Measurements from ENCODE around the gene KDM2B. TPM values are rescaled to one million over a fixed set of nuclear protein-coding genes. Genes with fewer than 3 reads are reported as not detected.

KDM2B gene
- total and polyA plus RNA-seq, 2 donors (not counting 1 experiment from before 2014, with no cell fraction given), result 108 to 126 TPM

GRCh38 chr12:121626087-121626852 lies 45.4 kb upstream of the KDM2B start, which contains the start of gene ORAI1:
ORAI1 (plus strand) TSS chr12:121626530.
- Mint-ChIP-seq H3K27ac (peak within 1 kb of the TSS; percentile 96), H3K9me3 (ENCODE audit: insufficient read depth) (no peaks in the 10 kb centered on the region), H3K4me3 (peak within 1 kb of the TSS; percentile 96), H3K4me1 (peaks cover 48% of the 10 kb centered on the region), H3K27me3 (no peaks in the 10 kb centered on the region)
- Histone ChIP-seq H3K4me3 (ENCODE audit: control extremely low read depth in 1 of 5, extremely low read depth in 1 of 5, insufficient read depth in 1 of 5, low read depth in 2 of 5, low read length in 4 of 5) (peak within 1 kb of the TSS; percentile 61 to 93 (median 82)), H3K27ac (ENCODE audit: low read length in 2 of 2) (peak within 1 kb of the TSS; percentile 87 to 91), H3K9me3 (ENCODE audit: control extremely low read depth in 1 of 3, control insufficient read depth in 2 of 3, insufficient read depth in 1 of 3, low read length in 2 of 3) (no peaks in the 10 kb centered on the region), H3K9ac (ENCODE audit: low read length) (peak within 1 kb of the TSS; percentile 80), H3K4me1 (ENCODE audit: control insufficient read depth in 2 of 2, insufficient read depth in 2 of 2, low read length in 2 of 2) (peaks cover 40 to 50% of the 10 kb centered on the region in 2 donors), H3K79me2 (ENCODE audit: control insufficient read depth, insufficient read depth, low read length) (peaks cover 45% of the 10 kb centered on the region), H3K4me2 (replicated peaks; ENCODE audit: low read depth, low read length, poor library complexity, severe bottlenecking) (peak within 1 kb of the TSS; percentile 89), H3K36me3 (replicated peaks in 1 of 2; ENCODE audit: control extremely low read depth in 1 of 2, control insufficient read depth in 1 of 2, extremely low read depth in 1 of 2, insufficient read depth in 2 of 2, low read length in 1 of 2) (peaks cover 0 to 10% of the 10 kb centered on the region in 2 experiments), H3K27me3 (replicated peaks in 1 of 4; ENCODE audit: control extremely low read depth in 1 of 4, control insufficient read depth in 3 of 4, insufficient read depth in 4 of 4, low read length in 3 of 4) (no peaks in the 10 kb centered on the region), H2AFZ (ENCODE audit: insufficient read depth, low read depth, low read length, poor library complexity, severe bottlenecking) (peak within 1 kb of the TSS; percentile 89), H4K20me1 (ENCODE audit: control insufficient read depth, insufficient read depth, low read length, poor library complexity, severe bottlenecking) (peaks cover 37% of the 10 kb centered on the region)
- no peak for TF ChIP-seq CTCF (IDR thresholded peaks at IDR 0.05)
- no peak for TF ChIP-seq EZH2 (IDR thresholded peaks at IDR 0.05; ENCODE audit: borderline replicate concordance, insufficient read depth, low read depth, low read length, poor library complexity, severe bottlenecking)
- ATAC-seq (ENCODE audit: low read depth) (peak; percentile 76), DNase-seq (peak; percentile 97)
- intact Hi-C loops (cut with micrococcal nuclease), result loop anchor here (1.0 to 5.0 kb wide), 8 partner anchors 36 to 166 kb away; partner anchors contain the start of genes RHOF and TMEM120B
- under 1% methylated on average over 92 of the region's 92 CpGs for WGBS (ENCODE audit: insufficient coverage)
- CTCF ChIA-PET, result interaction anchor here (0.6 to 12.0 kb wide), 28 partner anchors 10 to 1044 kb away, joined by 3 to 213 read pairs (median 6); partner anchors contain the start of genes KDM2B, MORN3 and TMEM120B
- POLR2A ChIA-PET, result interaction anchor here (0.5 to 5.2 kb wide), 19 partner anchors 9 to 175 kb away, joined by 3 to 59 read pairs (median 7); partner anchors contain the start of genes KDM2B, MORN3 and TMEM120B
